ENCODE data around the gene SLC7A7. TPM values are rescaled to one million over a fixed set of nuclear protein-coding genes. Genes with fewer than 3 reads are reported as not detected.

The SLC7A7 gene
- total and polyA plus RNA-seq, 12 donors: 4.0 to 30.5 (median 17.7) TPM

DNA sequence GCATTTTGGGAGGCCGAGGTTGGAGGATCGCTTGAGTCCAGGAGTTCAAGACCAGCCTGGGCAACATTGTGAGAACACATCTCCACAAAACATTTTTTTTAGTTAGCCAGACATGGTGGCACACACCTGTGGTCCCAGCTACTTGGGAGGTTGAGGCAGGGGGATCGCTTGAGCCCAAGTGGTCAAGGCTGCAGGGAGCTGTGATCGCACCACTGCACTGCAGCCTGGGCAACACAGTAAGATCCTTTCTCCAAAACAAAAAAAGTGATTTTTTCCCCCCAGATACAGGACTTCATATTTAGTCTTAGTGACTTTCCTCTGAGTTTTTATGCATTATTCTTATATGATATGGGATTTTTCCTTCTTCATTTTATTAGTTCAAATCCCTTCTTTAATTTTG, 28.6 kb downstream of the SLC7A7 start:
- H3K27me3 ChIP-seq: no peaks in the 10 kb centered on the region
- no peaks in the 10 kb centered on the region for H3K36me3 ChIP-seq (replicated peaks in 1 of 2)
- TF ChIP-seq, protein P1, sequence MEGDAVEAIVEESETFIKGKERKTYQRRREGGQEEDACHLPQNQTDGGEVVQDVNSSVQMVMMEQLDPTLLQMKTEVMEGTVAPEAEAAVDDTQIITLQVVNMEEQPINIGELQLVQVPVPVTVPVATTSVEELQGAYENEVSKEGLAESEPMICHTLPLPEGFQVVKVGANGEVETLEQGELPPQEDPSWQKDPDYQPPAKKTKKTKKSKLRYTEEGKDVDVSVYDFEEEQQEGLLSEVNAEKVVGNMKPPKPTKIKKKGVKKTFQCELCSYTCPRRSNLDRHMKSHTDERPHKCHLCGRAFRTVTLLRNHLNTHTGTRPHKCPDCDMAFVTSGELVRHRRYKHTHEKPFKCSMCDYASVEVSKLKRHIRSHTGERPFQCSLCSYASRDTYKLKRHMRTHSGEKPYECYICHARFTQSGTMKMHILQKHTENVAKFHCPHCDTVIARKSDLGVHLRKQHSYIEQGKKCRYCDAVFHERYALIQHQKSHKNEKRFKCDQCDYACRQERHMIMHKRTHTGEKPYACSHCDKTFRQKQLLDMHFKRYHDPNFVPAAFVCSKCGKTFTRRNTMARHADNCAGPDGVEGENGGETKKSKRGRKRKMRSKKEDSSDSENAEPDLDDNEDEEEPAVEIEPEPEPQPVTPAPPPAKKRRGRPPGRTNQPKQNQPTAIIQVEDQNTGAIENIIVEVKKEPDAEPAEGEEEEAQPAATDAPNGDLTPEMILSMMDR (IDR thresholded peaks at IDR 0.05): no peak
- TF ChIP-seq POLR2A (IDR thresholded peaks at IDR 0.05): no peak
- no peak overlapping the region for H3K4me3 ChIP-seq
- no peak for DNase-seq
- intact Hi-C loops (cut with DNase I): no loop called here
- peaks cover 0 to 4% of the 10 kb centered on the region in 2 donors for H3K4me1 ChIP-seq (replicated peaks in 1 of 2)
- H3K27ac ChIP-seq: no peak overlapping the region
- no peaks in the 10 kb centered on the region for H3K9me3 ChIP-seq (replicated peaks in 1 of 3)
- 93 to 98% (median 93%) methylated on average over 4 of the region's 4 CpGs for WGBS, 4 donors

DNA sequence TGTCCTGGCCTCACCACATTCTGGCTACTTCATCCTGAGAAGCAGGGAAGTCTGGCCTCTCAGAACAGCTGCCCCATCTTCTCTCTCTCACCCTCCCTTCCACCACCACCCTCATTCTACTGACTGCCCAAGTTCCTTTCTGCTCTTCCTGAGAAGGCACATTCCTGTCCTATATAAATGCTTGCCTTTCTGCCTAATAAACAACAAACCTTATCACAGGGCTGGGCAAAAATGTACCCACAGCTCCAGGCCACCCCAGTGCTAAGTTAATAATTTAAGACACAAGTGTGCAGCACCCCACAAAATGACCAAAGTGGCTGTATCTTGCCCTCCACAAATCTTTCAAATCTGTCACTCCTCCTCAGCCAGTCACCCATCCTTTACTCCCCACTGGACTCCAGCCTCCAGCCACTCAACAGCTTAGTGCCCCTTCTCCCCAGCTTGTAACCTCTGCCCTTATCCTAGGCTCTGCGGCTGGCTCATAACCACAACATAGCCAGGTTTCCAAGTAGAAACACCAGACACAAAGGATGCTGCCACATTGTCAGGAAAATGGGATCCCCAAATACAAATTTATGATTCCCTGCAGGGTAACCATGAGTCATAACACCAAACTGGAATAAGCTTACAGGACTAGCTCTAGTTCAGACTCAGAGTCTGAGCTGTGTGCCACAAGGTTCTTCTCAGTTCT, 33.8 kb downstream of the SLC7A7 start:
- intact Hi-C loops (cut with DNase I): no loop called here
- TF ChIP-seq POLR2A (IDR thresholded peaks at IDR 0.05): no peak
- TF ChIP-seq, protein P1 (IDR thresholded peaks at IDR 0.05): no peak
- no peaks in the 10 kb centered on the region for H3K27me3 ChIP-seq
- peaks cover 0 to 34% of the 10 kb centered on the region in 2 donors for H3K4me1 ChIP-seq (replicated peaks in 1 of 2)
- H3K9me3 ChIP-seq (replicated peaks in 1 of 3): no peaks in the 10 kb centered on the region
- peak overlapping the region in 2 of 5 donors; percentile 28 to 34 for H3K27ac ChIP-seq
- H3K4me3 ChIP-seq: no peak overlapping the region
- no peaks in the 10 kb centered on the region for H3K36me3 ChIP-seq (replicated peaks in 1 of 2)
- 0 to 50% (median 1%) methylated on average over 1 of the region's 1 CpG for WGBS, 4 donors
- no peak for DNase-seq

DNA sequence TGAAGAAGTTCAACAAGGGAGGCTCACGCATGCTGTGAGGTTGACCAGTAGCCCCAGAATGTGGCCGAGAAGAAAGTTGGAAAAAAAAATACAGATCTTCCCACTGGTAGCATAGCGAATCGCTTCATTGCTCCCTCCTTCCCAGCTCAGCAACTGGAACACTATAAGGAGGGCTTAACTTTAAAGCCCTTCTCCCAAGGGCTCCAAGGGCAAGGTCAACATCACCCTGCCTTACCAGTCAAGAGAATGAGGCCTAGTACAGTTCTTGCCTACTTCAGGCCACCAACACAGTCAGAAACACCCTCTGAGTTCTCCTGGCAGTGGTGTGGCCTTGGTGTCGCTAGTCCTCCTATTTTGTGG, 34.3 kb downstream of the SLC7A7 start:
- H3K4me3 ChIP-seq: no peak overlapping the region
- peaks cover 0 to 34% of the 10 kb centered on the region in 2 donors for H3K4me1 ChIP-seq (replicated peaks in 1 of 2)

DNA sequence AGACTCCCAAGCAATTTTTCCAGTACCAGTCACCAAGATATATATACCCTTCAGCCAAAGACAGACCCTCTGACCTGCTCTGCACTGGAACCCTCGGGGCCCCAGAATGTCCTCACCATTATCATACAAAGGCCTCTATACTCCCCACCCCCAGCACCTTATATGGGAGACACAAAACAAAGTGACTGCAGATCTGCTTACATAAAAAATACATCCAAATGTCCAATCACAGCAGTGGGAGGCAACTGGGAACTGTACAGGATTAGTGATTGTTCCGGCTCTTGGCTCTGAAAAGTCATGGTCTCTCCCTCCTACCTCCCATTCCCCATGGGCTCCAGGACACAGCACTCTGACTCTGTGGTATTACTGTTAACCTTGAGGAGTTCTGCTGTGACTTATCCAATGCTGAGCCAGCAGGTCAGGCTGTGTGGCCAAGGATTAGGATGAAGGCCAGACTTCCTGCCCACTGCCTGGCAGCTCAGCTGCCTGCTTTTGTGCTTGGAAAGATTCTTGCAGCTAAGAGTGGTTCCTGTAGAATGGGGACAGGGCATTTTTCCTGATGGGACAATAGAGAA, 35.0 kb downstream of the SLC7A7 start:
- Histone ChIP-seq H3K27ac (peak overlapping the region; percentile 0 to 74 (median 28)), H3K4me3 (no peak overlapping the region), H3K4me1 (replicated peaks in 1 of 2) (peaks cover 0 to 34% of the 10 kb centered on the region in 2 donors), H3K9me3 (replicated peaks in 1 of 3) (no peaks in the 10 kb centered on the region), H3K27me3 (no peaks in the 10 kb centered on the region), H3K36me3 (replicated peaks in 1 of 2) (peaks cover 0 to 3% of the 10 kb centered on the region in 2 donors)
- TF ChIP-seq POLR2A (IDR thresholded peaks at IDR 0.05): no peak
- TF ChIP-seq, protein P1 (IDR thresholded peaks at IDR 0.05): no peak
- 7 to 39% (median 32%) methylated on average over 2 of the region's 2 CpGs for whole genome bisulfite sequencing, 4 donors
- intact Hi-C loops (cut with DNase I): no loop called here
- DNase-seq: peak; percentile 52 to 77 (median 74)

More for the DNA sequence above, 34.3 kb downstream of the SLC7A7 start:
- intact Hi-C loops (cut with DNase I): no loop called here
- Histone ChIP-seq H3K36me3 (replicated peaks in 1 of 2) (peaks cover 0 to under 1% of the 10 kb centered on the region in 2 donors), H3K27ac (peak overlapping the region in 3 of 5 donors; percentile 0 to 34 (median 28)), H3K27me3 (no peaks in the 10 kb centered on the region), H3K9me3 (replicated peaks in 1 of 3) (no peaks in the 10 kb centered on the region)
- DNase-seq: no peak
- 82 to 86% (median 83%) methylated on average over 5 of the region's 5 CpGs for WGBS, 4 donors
- TF ChIP-seq POLR2A (IDR thresholded peaks at IDR 0.05): no peak
- TF ChIP-seq, protein P1 (IDR thresholded peaks at IDR 0.05): no peak
